MCF 10A (cell line): ENCODE measurements around the gene MSI2. TPM values are rescaled to one million over a fixed set of nuclear protein-coding genes. Genes with fewer than 3 reads are reported as not detected.

Source experiments
- BruUV-seq: library from RNA; stranded (reverse); fragments of 400-500 nt; replicated peaks from 2 replicates; lab custom pipeline; 2021; lab: Mats Ljungman, UMichigan
- CTCF ChIA-PET: fragments of 300-600 bp; sonication (Branson Sonifier 250); formaldehyde crosslinking; extraction: SDS; loops from one replicate; lab custom pipeline; 2021; ENCODE audit warnings: antibody characterized with exemption, inconsistent platforms; lab: Yijun Ruan, JAX
- POLR2A ChIA-PET: fragments of 300-600, 350-650 bp; sonication (Branson Sonifier 250); formaldehyde crosslinking; extraction: SDS; loops from one replicate; lab custom pipeline; 2020; ENCODE audit warnings: antibody characterized with exemption, inconsistent platforms; lab: Yijun Ruan, JAX
- DNase-seq: peaks from one replicate; pipeline ENCODE4 v3.0.0-alpha.2; 2018; ENCODE audit not compliant: unreplicated experiment
- H3K27ac Mint-ChIP-seq: one replicate; pipeline ENCODE4 v1.8.0; 2022; ENCODE audit warnings: mild to moderate bottlenecking, low read depth, mixed read lengths; ENCODE audit not compliant: unreplicated experiment
- H3K27me3 Mint-ChIP-seq: one replicate; pipeline ENCODE4 v1.8.0; 2022; ENCODE audit warnings: mixed read lengths; ENCODE audit not compliant: insufficient read depth, unreplicated experiment
- H3K36me3 Mint-ChIP-seq: one replicate; pipeline ENCODE4 v1.8.0; 2022; ENCODE audit warnings: mild to moderate bottlenecking, moderate library complexity, mixed read lengths; ENCODE audit not compliant: insufficient read depth, unreplicated experiment
- H3K4me1 Mint-ChIP-seq: one replicate; pipeline ENCODE4 v1.8.0; 2022; ENCODE audit warnings: mixed read lengths; ENCODE audit not compliant: insufficient read depth, unreplicated experiment
- H3K4me3 Mint-ChIP-seq: one replicate; pipeline ENCODE4 v1.8.0; 2022; ENCODE audit warnings: mild to moderate bottlenecking, moderate library complexity, mixed read lengths; ENCODE audit not compliant: unreplicated experiment
- H3K9me3 Mint-ChIP-seq: one replicate; pipeline ENCODE4 v1.8.0; 2022; ENCODE audit warnings: mixed read lengths; ENCODE audit not compliant: unreplicated experiment
- CTCF ChIP-seq: fragments of 200-600 bp; IDR thresholded peaks from one replicate; pipeline ENCODE4 v1.8.0; 2022; ENCODE audit warnings: antibody characterized with exemption, mild to moderate bottlenecking; ENCODE audit not compliant: unreplicated experiment
- intact Hi-C: fragments of 100-400 bp; cut with micrococcal nuclease; formaldehyde crosslinking; loops from 2 replicates; pipeline ENCODE4 v1.14.1; 2022
- total RNA-seq: library from RNA; stranded (reverse); gene quantifications from 2 replicates; pipeline ENCODE4 v1.2.3, GENCODE V29; 2022

Gene MSI2
- total RNA-seq, 1 experiment from 2014 or later, result 60.6 TPM

DNA sequence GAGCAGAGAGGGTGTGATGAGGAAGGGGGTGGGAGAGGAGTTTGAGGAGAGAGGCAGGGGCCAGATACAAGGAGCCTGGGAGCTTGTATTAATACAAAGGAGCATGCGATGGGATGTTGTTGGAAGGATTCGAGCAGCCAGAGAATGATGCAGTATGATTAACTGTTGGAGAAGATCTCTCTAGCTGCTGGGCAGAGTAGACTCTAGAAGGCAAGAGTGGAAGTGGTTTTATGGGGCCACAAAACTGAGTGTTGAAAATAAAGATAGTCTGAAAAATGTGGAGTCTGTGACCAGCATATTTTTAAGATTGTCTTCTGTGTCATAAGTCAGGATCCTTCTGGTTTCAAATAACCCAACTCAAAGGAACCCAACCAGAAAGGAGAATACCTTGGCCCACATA, 98.3 kb downstream of the MSI2 start:
- peaks cover 5% of the 10 kb centered on the region for H3K4me1 Mint-ChIP-seq
- intact Hi-C loops, result no loop called here
- no peak for TF ChIP-seq CTCF
- POLR2A ChIA-PET, result interaction anchor here (1.0 kb wide), 1 partner anchor 15 kb away, joined by 4 read pairs; no protein-coding TSS in a partner anchor
- no peaks in the 10 kb centered on the region for H3K27me3 Mint-ChIP-seq
- no peaks in the 10 kb centered on the region for H3K9me3 Mint-ChIP-seq
- DNase-seq, result no peak
- CTCF ChIA-PET, result no interaction called here
- no TSS peak for BruUV-seq
- no peak overlapping the region for H3K27ac Mint-ChIP-seq
- peaks cover 32% of the 10 kb centered on the region for H3K36me3 Mint-ChIP-seq
- H3K4me3 Mint-ChIP-seq, result no peak overlapping the region

- H3K4me3 Mint-ChIP-seq, result no peak overlapping the region
- ChIA-PET CTCF (no interaction called here), POLR2A (interaction anchor here (1.0 kb wide), 1 partner anchor 15 kb away, joined by 4 read pairs; no protein-coding TSS in a partner anchor)
- intact Hi-C loops, result no loop called here
- TF ChIP-seq CTCF, result no peak
- no peaks in the 10 kb centered on the region for H3K27me3 Mint-ChIP-seq
- H3K36me3 Mint-ChIP-seq, result peaks cover 31% of the 10 kb centered on the region
- no peak overlapping the region for H3K27ac Mint-ChIP-seq
- H3K4me1 Mint-ChIP-seq, result peaks cover 5% of the 10 kb centered on the region
- no peaks in the 10 kb centered on the region for H3K9me3 Mint-ChIP-seq
- no TSS peak for BruUV-seq
- DNase-seq, result no peak
Measured at GRCh38 chr17:57355090-57355859, 99.0 kb downstream of the MSI2 start.

- DNase-seq, result no peak
- Mint-ChIP-seq H3K36me3 (peaks cover 24% of the 10 kb centered on the region), H3K4me1 (peaks cover 5% of the 10 kb centered on the region), H3K27ac (no peak overlapping the region), H3K9me3 (no peaks in the 10 kb centered on the region), H3K27me3 (no peaks in the 10 kb centered on the region), H3K4me3 (no peak overlapping the region)
- ChIA-PET POLR2A (interaction anchor here (0.7 to 2.0 kb wide), 2 partner anchors 13 to 266 kb away, joined by 3 to 6 read pairs; no protein-coding TSS in a partner anchor), CTCF (no interaction called here)
- BruUV-seq, result no TSS peak
- TF ChIP-seq CTCF, result no peak
- intact Hi-C loops, result no loop called here
Measured at GRCh38 chr17:57356153-57356718, 99.9 kb downstream of the MSI2 start.

GRCh38 chr17:57356719-57357391, 100.5 kb downstream of the MSI2 start:
- ChIA-PET CTCF (interaction anchor here (1.1 kb wide), 1 partner anchor 31 kb away, joined by 3 read pairs; no protein-coding TSS in a partner anchor), POLR2A (interaction anchor here (0.7 to 2.0 kb wide), 4 partner anchors 12 to 265 kb away, joined by 3 to 6 read pairs (median 4); no protein-coding TSS in a partner anchor)
- H3K9me3 Mint-ChIP-seq, result no peaks in the 10 kb centered on the region
- no peak overlapping the region for H3K27ac Mint-ChIP-seq
- BruUV-seq, result no TSS peak
- H3K4me3 Mint-ChIP-seq, result no peak overlapping the region
- DNase-seq, result no peak
- H3K27me3 Mint-ChIP-seq, result no peaks in the 10 kb centered on the region
- H3K4me1 Mint-ChIP-seq, result peaks cover 5% of the 10 kb centered on the region
- H3K36me3 Mint-ChIP-seq, result peaks cover 18% of the 10 kb centered on the region
- TF ChIP-seq CTCF, result no peak
- intact Hi-C loops, result no loop called here
